ENCODE data around the gene SLC9A4. TPM values are rescaled to one million over a fixed set of nuclear protein-coding genes. Genes with fewer than 3 reads are reported as not detected.

SLC9A4 gene
- total and polyA plus RNA-seq, 2 donors (not counting 1 experiment from before 2014, with no cell fraction given) = 0.20 TPM; not detected in 1

- 98% methylated on average over 4 of the region's 11 CpGs for WGBS (ENCODE audit: insufficient coverage)
- ChIA-PET POLR2A (no interaction called here), CTCF (interaction anchor here (0.6 kb wide), 1 partner anchor 9 kb away, joined by 3 read pairs; no protein-coding TSS in a partner anchor)
- no peak overlapping the region for H3K4me3 Mint-ChIP-seq
- H3K27ac Mint-ChIP-seq = no peak overlapping the region
- Histone ChIP-seq H3K27me3 (replicated peaks in 1 of 4; ENCODE audit: control extremely low read depth in 1 of 4, control insufficient read depth in 3 of 4, insufficient read depth in 4 of 4, low read length in 3 of 4) (peaks cover 0 to 9% (median 2%) of the 10 kb centered on the region in 4 experiments), H3K36me3 (replicated peaks in 1 of 2; ENCODE audit: control extremely low read depth in 1 of 2, control insufficient read depth in 1 of 2, extremely low read depth in 1 of 2, insufficient read depth in 2 of 2, low read length in 1 of 2) (no peaks in the 10 kb centered on the region), H3K4me2 (replicated peaks; ENCODE audit: low read depth, low read length, poor library complexity, severe bottlenecking) (no peak overlapping the region), H3K9me3 (ENCODE audit: control extremely low read depth in 1 of 3, control insufficient read depth in 2 of 3, insufficient read depth in 1 of 3, low read length in 2 of 3) (peaks cover 0 to 9% (median 0%) of the 10 kb centered on the region in 3 donors), H2AFZ (ENCODE audit: insufficient read depth, low read depth, low read length, poor library complexity, severe bottlenecking) (no peak overlapping the region), H3K9ac (ENCODE audit: low read length) (no peak overlapping the region), H4K20me1 (ENCODE audit: control insufficient read depth, insufficient read depth, low read length, poor library complexity, severe bottlenecking) (no peaks in the 10 kb centered on the region), H3K4me3 (ENCODE audit: control extremely low read depth in 1 of 5, extremely low read depth in 1 of 5, insufficient read depth in 1 of 5, low read depth in 2 of 5, low read length in 4 of 5) (no peak overlapping the region), H3K27ac (ENCODE audit: low read length in 2 of 2) (no peak overlapping the region), H3K4me1 (ENCODE audit: control insufficient read depth in 2 of 2, insufficient read depth in 2 of 2, low read length in 2 of 2) (no peaks in the 10 kb centered on the region), H3K79me2 (ENCODE audit: control insufficient read depth, insufficient read depth, low read length) (no peaks in the 10 kb centered on the region)
- no peaks in the 10 kb centered on the region for H3K9me3 Mint-ChIP-seq (ENCODE audit: insufficient read depth)
- TF ChIP-seq EZH2 (IDR thresholded peaks at IDR 0.05; ENCODE audit: borderline replicate concordance, insufficient read depth, low read depth, low read length, poor library complexity, severe bottlenecking) = no peak
- TF ChIP-seq, protein P1, sequence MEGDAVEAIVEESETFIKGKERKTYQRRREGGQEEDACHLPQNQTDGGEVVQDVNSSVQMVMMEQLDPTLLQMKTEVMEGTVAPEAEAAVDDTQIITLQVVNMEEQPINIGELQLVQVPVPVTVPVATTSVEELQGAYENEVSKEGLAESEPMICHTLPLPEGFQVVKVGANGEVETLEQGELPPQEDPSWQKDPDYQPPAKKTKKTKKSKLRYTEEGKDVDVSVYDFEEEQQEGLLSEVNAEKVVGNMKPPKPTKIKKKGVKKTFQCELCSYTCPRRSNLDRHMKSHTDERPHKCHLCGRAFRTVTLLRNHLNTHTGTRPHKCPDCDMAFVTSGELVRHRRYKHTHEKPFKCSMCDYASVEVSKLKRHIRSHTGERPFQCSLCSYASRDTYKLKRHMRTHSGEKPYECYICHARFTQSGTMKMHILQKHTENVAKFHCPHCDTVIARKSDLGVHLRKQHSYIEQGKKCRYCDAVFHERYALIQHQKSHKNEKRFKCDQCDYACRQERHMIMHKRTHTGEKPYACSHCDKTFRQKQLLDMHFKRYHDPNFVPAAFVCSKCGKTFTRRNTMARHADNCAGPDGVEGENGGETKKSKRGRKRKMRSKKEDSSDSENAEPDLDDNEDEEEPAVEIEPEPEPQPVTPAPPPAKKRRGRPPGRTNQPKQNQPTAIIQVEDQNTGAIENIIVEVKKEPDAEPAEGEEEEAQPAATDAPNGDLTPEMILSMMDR (IDR thresholded peaks at IDR 0.05) = no peak
- ATAC-seq (ENCODE audit: low read depth) (no peak), DNase-seq (no peak)
- peaks cover 34% of the 10 kb centered on the region for H3K27me3 Mint-ChIP-seq
- H3K4me1 Mint-ChIP-seq = no peaks in the 10 kb centered on the region
- intact Hi-C loops (cut with micrococcal nuclease) = no loop called here
These were observed 7.5 kb downstream of the SLC9A4 start for GRCh38 chr2:102480285-102481195.

DNA sequence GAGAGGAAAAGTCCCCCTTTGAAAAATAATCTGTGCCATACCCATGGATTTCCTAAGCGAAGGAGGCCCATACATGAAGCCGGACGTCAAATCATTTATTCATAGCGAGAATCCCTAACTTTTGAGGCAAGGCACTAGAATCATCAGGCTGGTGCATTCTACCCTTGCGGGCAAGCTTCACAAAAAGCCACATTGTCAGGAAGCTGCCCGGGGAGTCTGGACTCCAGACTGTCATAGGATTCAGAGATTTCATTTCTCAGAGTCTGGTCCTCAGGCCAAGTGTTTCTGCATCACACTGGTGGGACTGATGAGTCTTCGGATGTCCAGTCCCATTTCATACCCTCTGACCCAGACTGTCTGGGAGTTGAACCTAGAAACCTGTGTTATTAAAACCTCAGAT, 8.9 kb downstream of the SLC9A4 start:
- H3K4me1 ChIP-seq (ENCODE audit: control insufficient read depth in 2 of 2, insufficient read depth in 2 of 2, low read length in 2 of 2) = no peaks in the 10 kb centered on the region
- no peak overlapping the region for H3K4me2 ChIP-seq (replicated peaks; ENCODE audit: low read depth, low read length, poor library complexity, severe bottlenecking)
- peaks cover 45% of the 10 kb centered on the region for H3K27me3 Mint-ChIP-seq
- H3K79me2 ChIP-seq (ENCODE audit: control insufficient read depth, insufficient read depth, low read length) = no peaks in the 10 kb centered on the region
- H3K36me3 ChIP-seq (replicated peaks in 1 of 2; ENCODE audit: control extremely low read depth in 1 of 2, control insufficient read depth in 1 of 2, extremely low read depth in 1 of 2, insufficient read depth in 2 of 2, low read length in 1 of 2) = no peaks in the 10 kb centered on the region
- peaks cover 0 to 9% (median 0%) of the 10 kb centered on the region in 3 donors for H3K9me3 ChIP-seq (ENCODE audit: control extremely low read depth in 1 of 3, control insufficient read depth in 2 of 3, insufficient read depth in 1 of 3, low read length in 2 of 3)
- no peak overlapping the region for H3K27ac Mint-ChIP-seq
- no peak overlapping the region for H3K9ac ChIP-seq (ENCODE audit: low read length)
- H4K20me1 ChIP-seq (ENCODE audit: control insufficient read depth, insufficient read depth, low read length, poor library complexity, severe bottlenecking) = no peaks in the 10 kb centered on the region
- 82% methylated on average over 6 of the region's 7 CpGs for WGBS (ENCODE audit: insufficient coverage)
- TF ChIP-seq, protein P1 (IDR thresholded peaks at IDR 0.05) = no peak
- TF ChIP-seq EZH2 (IDR thresholded peaks at IDR 0.05; ENCODE audit: borderline replicate concordance, insufficient read depth, low read depth, low read length, poor library complexity, severe bottlenecking) = no peak
- ATAC-seq (ENCODE audit: low read depth) (no peak), DNase-seq (no peak)
- H3K4me3 ChIP-seq (ENCODE audit: control extremely low read depth in 1 of 5, extremely low read depth in 1 of 5, insufficient read depth in 1 of 5, low read depth in 2 of 5, low read length in 4 of 5) = no peak overlapping the region
- no peak overlapping the region for H3K27ac ChIP-seq (ENCODE audit: low read length in 2 of 2)
- H2AFZ ChIP-seq (ENCODE audit: insufficient read depth, low read depth, low read length, poor library complexity, severe bottlenecking) = no peak overlapping the region
- intact Hi-C loops (cut with micrococcal nuclease) = no loop called here
- POLR2A ChIA-PET = no interaction called here
- H3K27me3 ChIP-seq (replicated peaks in 1 of 4; ENCODE audit: control extremely low read depth in 1 of 4, control insufficient read depth in 3 of 4, insufficient read depth in 4 of 4, low read length in 3 of 4) = peaks cover 0 to 10% (median 2%) of the 10 kb centered on the region in 4 experiments
- H3K4me1 Mint-ChIP-seq = no peaks in the 10 kb centered on the region
- CTCF ChIA-PET = no interaction called here
- H3K4me3 Mint-ChIP-seq = no peak overlapping the region
- H3K9me3 Mint-ChIP-seq (ENCODE audit: insufficient read depth) = no peaks in the 10 kb centered on the region

Measured in B cell (primary cell).